HG03432 (cell line): ENCODE measurements around the gene ZNF43.
"Not testable (repeated sequence)": the region's sequence is repeated elsewhere in the genome, so short reads cannot be mapped to it uniquely, and the experiment has no call there.

Source experiments
- ATAC-seq: cut with Tn5 transposase; IDR thresholded peaks from one replicate; pipeline ENCODE4 v1.9.1; 2021; ENCODE audit warnings: mild to moderate bottlenecking, moderate library complexity; ENCODE audit not compliant: unreplicated experiment

Gene ZNF43

GRCh38 chr19:21835810-21836444, at the start of gene ZNF43:
Gene ZNF43 (minus strand): TSS chr19:21836182. CDS start chr19:21836038, 144 bp downstream.
- ATAC-seq: peak; percentile 97

- not testable (repeated sequence) for ATAC-seq
Observed at GRCh38 chr19:21885516-21885915, 49.5 kb upstream of the ZNF43 start.

GRCh38 chr19:21884786-21885185, 48.8 kb upstream of the ZNF43 start:
- ATAC-seq: not testable (repeated sequence)

- ATAC-seq: no peak
Observed at GRCh38 chr19:21883516-21883915, 47.5 kb upstream of the ZNF43 start.

GRCh38 chr19:21880761-21881160, 44.8 kb upstream of the ZNF43 start:
- ATAC-seq: not testable (repeated sequence)

GRCh38 chr19:21878646-21879045, 42.7 kb upstream of the ZNF43 start:
- ATAC-seq: no peak

GRCh38 chr19:21877976-21878375, 42.0 kb upstream of the ZNF43 start:
- no peak for ATAC-seq

GRCh38 chr19:21876608-21877007, 40.6 kb upstream of the ZNF43 start:
- ATAC-seq: not testable (repeated sequence)

GRCh38 chr19:21856773-21857514, 21.0 kb upstream of the ZNF43 start:
- ATAC-seq: no peak

- peak; percentile 99 for ATAC-seq
Observed at GRCh38 chr19:21851596-21852345, 15.8 kb upstream of the ZNF43 start.

- no peak for ATAC-seq
Observed at GRCh38 chr19:21850656-21851255, 14.8 kb upstream of the ZNF43 start.

GRCh38 chr19:21848706-21849105, 12.7 kb upstream of the ZNF43 start:
- ATAC-seq: no peak

GRCh38 chr19:21843081-21843480, 7.1 kb upstream of the ZNF43 start:
- ATAC-seq: no peak

GRCh38 chr19:21841488-21842097, 5.6 kb upstream of the ZNF43 start:
- no peak for ATAC-seq

- ATAC-seq: no peak
Observed at GRCh38 chr19:21841081-21841480, 5.1 kb upstream of the ZNF43 start.

GRCh38 chr19:21839976-21840375, 4.0 kb upstream of the ZNF43 start:
- no peak for ATAC-seq

- no peak for ATAC-seq
Observed at GRCh38 chr19:21838646-21839045, 2.7 kb upstream of the ZNF43 start.

GRCh38 chr19:21835429-21835809, 563 bp downstream of the ZNF43 start:
- no peak for ATAC-seq

GRCh38 chr19:21833733-21834132, 2.2 kb downstream of the ZNF43 start:
- no peak for ATAC-seq

- no peak for ATAC-seq
Observed at GRCh38 chr19:21824679-21825078, 11.3 kb downstream of the ZNF43 start.

GRCh38 chr19:21823224-21823623, 12.8 kb downstream of the ZNF43 start:
- no peak for ATAC-seq
